Adrenal gland (tissue), 19 donors: ENCODE results near the gene EPHB6. TPM values are rescaled to one million over a fixed set of nuclear protein-coding genes. Genes with fewer than 3 reads are reported as not detected.

ENCODE experiments used
- DNase-seq, 7 donors: peaks; one replicate each; pipeline ENCODE4 v3.0.0-alpha.2; 2019 to 2020
- H3K27ac ChIP-seq, 5 donors: fragments of 200-600 bp; sonication (generic) in 4 of 5; 1 replicate in 3 of 5; 2 replicates in 2 of 5; pipeline versions ENCODE4 v1.5.1 to v1.8.0; 2016 to 2020; ENCODE audit warnings: mild to moderate bottlenecking in 1 of 5
- H3K27me3 ChIP-seq: fragments of 200-600 bp; 2 replicates; pipeline ENCODE4 v1.8.0; 2021
- H3K36me3 ChIP-seq, 2 donors: fragments of 200-600 bp; replicated peaks in 1 of 2; 1 replicate in 1 of 2; 2 replicates in 1 of 2; pipeline versions ENCODE4 v1.5.1 to v1.8.0; 2018 to 2022
- H3K4me1 ChIP-seq, 2 donors: fragments of 200-600 bp; replicated peaks in 1 of 2; 1 replicate in 1 of 2; 2 replicates in 1 of 2; pipeline versions ENCODE4 v1.5.1 to v1.8.0; 2018 to 2021
- H3K4me3 ChIP-seq, 4 donors: fragments of 200-600 bp; sonication (generic) in 3 of 4; one replicate each; pipeline ENCODE4 v1.5.1; 2016 to 2018
- H3K9me3 ChIP-seq, 3 donors: fragments of 200-600 bp; sonication (generic) in 1 of 3; replicated peaks in 1 of 3; 1 replicate in 2 of 3; 2 replicates in 1 of 3; pipeline versions ENCODE4 v1.5.1 to v1.8.0; 2016 to 2021
- CTCF ChIP-seq, 6 experiments: fragments of 450-650 bp in 4 of 6; fragments of 200-600 bp in 2 of 6; sonication (generic) in 1 of 6; IDR thresholded peaks; 1 replicate in 5 of 6; 2 replicates in 1 of 6; pipeline versions ENCODE4 v1.5.1 to v1.8.0; 2016 to 2021; ENCODE audit warnings: antibody characterized with exemption in 6 of 6, mild to moderate bottlenecking in 2 of 6, moderate library complexity in 1 of 6
- POLR2A ChIP-seq, 2 donors: fragments of 450-650 bp; IDR thresholded peaks; one replicate each; pipeline ENCODE4 v1.6.1; 2017; ENCODE audit warnings: antibody characterized with exemption in 2 of 2, mild to moderate bottlenecking in 2 of 2, moderate library complexity in 1 of 2
- WGBS, 4 donors: extraction: QIAGEN DNeasy Blood & Tissue Kit in 2 of 4; methylation state at CpG; one replicate each; pipeline versions ENCODE4 v1.1.5 to v1.1.7; 2013 to 2017; 5-methylcytosine and 5-hydroxymethylcytosine counted together
- intact Hi-C, 2 donors: fragments of 100-400 bp; cut with DNase I; formaldehyde crosslinking; loops; one replicate each; pipeline versions ENCODE4 v1.14.1 to v1.15.0; 2022 to 2023
- long read RNA-seq, 10 donors: library from polyadenylated mRNA in 3 of 10; unstranded in 2 of 10; stranded (forward) in 1 of 10; transcript quantifications; one replicate each; pipeline ENCODE4 v2.0.0 and lab custom pipeline, GENCODE V29; 2021 to 2026
- polyA plus RNA-seq, 3 donors: library from polyadenylated mRNA; stranded (reverse); fragments of 200-250 nt in 2 of 3; fragments of 350-450 nt in 1 of 3; fragmentation: Illumina TruSeq in 1 of 3; extraction: RNeasy Lipid Tissue Mini Kit (QIAGEN cat#74804) in 1 of 3; gene quantifications; one replicate each; pipeline ENCODE4 v1.2.3, GENCODE V29; 2013 to 2014
- total RNA-seq, 9 donors: library from RNA; depleted of rRNA in 4 of 9; stranded (reverse); fragments of >200 nt in 4 of 9; fragments of 120-200 nt in 1 of 9; fragmentation: NEBNext Ultra II Directional in 1 of 9; extraction: Animal tissue kit (Norgen Biotek cat#: 25700) in 1 of 9; gene quantifications; one replicate each; pipeline versions ENCODE4 v1.1.0 to v1.2.4, GENCODE V29; 2013 to 2023
- donor health status: healthy with polysubstance abuse.
- donor health status: Bipolar disorder and iron deficiency.
- donor health status: DM: yes; HTN: yes; CAD: no.
- donor health status: DM: no; HTN: no; CAD: no.
- donor health status: DM: no; HTN: no; CAD: no.
- donor health status: DM: yes; HTN: yes; CAD: no.

Gene EPHB6, protein sequence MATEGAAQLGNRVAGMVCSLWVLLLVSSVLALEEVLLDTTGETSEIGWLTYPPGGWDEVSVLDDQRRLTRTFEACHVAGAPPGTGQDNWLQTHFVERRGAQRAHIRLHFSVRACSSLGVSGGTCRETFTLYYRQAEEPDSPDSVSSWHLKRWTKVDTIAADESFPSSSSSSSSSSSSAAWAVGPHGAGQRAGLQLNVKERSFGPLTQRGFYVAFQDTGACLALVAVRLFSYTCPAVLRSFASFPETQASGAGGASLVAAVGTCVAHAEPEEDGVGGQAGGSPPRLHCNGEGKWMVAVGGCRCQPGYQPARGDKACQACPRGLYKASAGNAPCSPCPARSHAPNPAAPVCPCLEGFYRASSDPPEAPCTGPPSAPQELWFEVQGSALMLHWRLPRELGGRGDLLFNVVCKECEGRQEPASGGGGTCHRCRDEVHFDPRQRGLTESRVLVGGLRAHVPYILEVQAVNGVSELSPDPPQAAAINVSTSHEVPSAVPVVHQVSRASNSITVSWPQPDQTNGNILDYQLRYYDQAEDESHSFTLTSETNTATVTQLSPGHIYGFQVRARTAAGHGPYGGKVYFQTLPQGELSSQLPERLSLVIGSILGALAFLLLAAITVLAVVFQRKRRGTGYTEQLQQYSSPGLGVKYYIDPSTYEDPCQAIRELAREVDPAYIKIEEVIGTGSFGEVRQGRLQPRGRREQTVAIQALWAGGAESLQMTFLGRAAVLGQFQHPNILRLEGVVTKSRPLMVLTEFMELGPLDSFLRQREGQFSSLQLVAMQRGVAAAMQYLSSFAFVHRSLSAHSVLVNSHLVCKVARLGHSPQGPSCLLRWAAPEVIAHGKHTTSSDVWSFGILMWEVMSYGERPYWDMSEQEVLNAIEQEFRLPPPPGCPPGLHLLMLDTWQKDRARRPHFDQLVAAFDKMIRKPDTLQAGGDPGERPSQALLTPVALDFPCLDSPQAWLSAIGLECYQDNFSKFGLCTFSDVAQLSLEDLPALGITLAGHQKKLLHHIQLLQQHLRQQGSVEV
- 10 to 100 TPM in 2 of 9 donors, 1 to 10 TPM in 6, under 1 TPM in 1; 0.78 to 14.4 (median 3.6) TPM for total RNA-seq
- 10 to 100 TPM in 1 of 3 donors, 1 to 10 TPM in 2; 1.1 to 17.2 (median 9.1) TPM for polyA plus RNA-seq
- long read RNA-seq, donor 1, result 0 reads
- long read RNA-seq, donor 2, result 0 reads
- long read RNA-seq, donor 3, result 0 reads
- long read RNA-seq, donor 4, partial matches to known transcripts, result 0 of 1 reads
- long read RNA-seq, donor 4, other reads (novel, unspliced or antisense), result 1 of 1 reads
- long read RNA-seq, donor 5, partial matches to known transcripts, result 1 of 12 reads
- long read RNA-seq, donor 5, other reads (novel, unspliced or antisense), result 11 of 12 reads
- long read RNA-seq, donor 6, partial matches to known transcripts, result 3 of 4 reads
- long read RNA-seq, donor 6, other reads (novel, unspliced or antisense), result 1 of 4 reads
- long read RNA-seq, donor 7, result 0 reads
- long read RNA-seq, donor 8, result 0 reads
- long read RNA-seq, donor 9, result 0 reads
- long read RNA-seq, donor 10, result 0 reads

- Histone ChIP-seq H3K27ac (peak within 1 kb of the TSS in 3 of 5 donors; percentile 46 to 76 (median 63)), H3K27me3 (no peaks in the 10 kb centered on the region), H3K4me3 (peak within 1 kb of the TSS; percentile 38 to 66 (median 53)), H3K4me1 (peaks cover 0 to 12% of the 10 kb centered on the region in 2 donors), H3K9me3 (no peaks in the 10 kb centered on the region), H3K36me3 (no peaks in the 10 kb centered on the region)
- TF ChIP-seq POLR2A (IDR thresholded peaks at IDR 0.05) (peak in 1 of 2 donors; percentile 19), CTCF (IDR thresholded peaks at IDR 0.05) (no peak)
- intact Hi-C loops, result loop anchor here in 1 of 2 donors (5.0 kb wide), 1 partner anchor 148 kb away; no protein-coding TSS in a partner anchor
- peak; percentile 63 to 78 (median 66) for DNase-seq
- 0% methylated on average over 23 to 70 of the region's 70 CpGs for WGBS, 4 donors
These were observed at the start of gene EPHB6 for GRCh38 chr7:142854372-142855113. Gene EPHB6, plus strand, starts transcription at chr7:142855076. Its CDS starts 8,152 bp downstream, at chr7:142863228.

- H3K4me3 ChIP-seq, result no peak overlapping the region
- no peak overlapping the region for H3K27ac ChIP-seq
- H3K27me3 ChIP-seq, result peaks cover 7% of the 10 kb centered on the region
- intact Hi-C loops, result no loop called here
- DNase-seq, result no peak
- no peaks in the 10 kb centered on the region for H3K4me1 ChIP-seq
- no peaks in the 10 kb centered on the region for H3K9me3 ChIP-seq
- no peaks in the 10 kb centered on the region for H3K36me3 ChIP-seq
- 74 to 85% (median 76%) methylated on average over 3 of the region's 3 CpGs for WGBS, 4 donors
- TF ChIP-seq CTCF (IDR thresholded peaks at IDR 0.05), result no peak
- no peak for TF ChIP-seq POLR2A (IDR thresholded peaks at IDR 0.05)
These were observed 49.4 kb upstream of the EPHB6 start for GRCh38 chr7:142805350-142806021.

GRCh38 chr7:142806022-142806356 is 48.9 kb upstream of the EPHB6 start:
- no peaks in the 10 kb centered on the region for H3K4me1 ChIP-seq
- no peak for DNase-seq
- no peak overlapping the region for H3K4me3 ChIP-seq
- H3K9me3 ChIP-seq, result no peaks in the 10 kb centered on the region
- H3K27ac ChIP-seq, result no peak overlapping the region
- WGBS, 4 donors, result 32 to 45% (median 37%) methylated on average over 2 of the region's 2 CpGs
- no peaks in the 10 kb centered on the region for H3K36me3 ChIP-seq
- intact Hi-C loops, result no loop called here
- peaks cover 12% of the 10 kb centered on the region for H3K27me3 ChIP-seq
- TF ChIP-seq POLR2A (IDR thresholded peaks at IDR 0.05), result no peak
- no peak for TF ChIP-seq CTCF (IDR thresholded peaks at IDR 0.05)
